Activated B cell treated with CpG ODN at 0.5 μM for 24 hours (primary cell): ENCODE measurements around the gene IMPDH1. TPM values are rescaled to one million over a fixed set of nuclear protein-coding genes. Genes with fewer than 3 reads are reported as not detected.
A peak's percentile ranks its signal among the peaks of the same experiment; 100 is the strongest.

Experiments
- ATAC-seq: fragments of 200-7000 bp; cut with Tn5 transposase; one replicate; pipeline ENCODE4 v1.10.0; 2021; ENCODE audit warnings: low read depth, mild to moderate bottlenecking, moderate library complexity
- CTCF ChIA-PET: fragments of 350-600 bp; sonication (Branson Sonifier 250); formaldehyde crosslinking; loops from one replicate; lab custom pipeline; 2021; ENCODE audit warnings: antibody characterized with exemption; lab: Charles Lee
- POLR2A ChIA-PET: fragments of 350-600 bp; sonication (Branson Sonifier 250); formaldehyde crosslinking; loops from one replicate; lab custom pipeline; 2021; ENCODE audit warnings: antibody characterized with exemption; lab: Charles Lee
- DNase-seq: peaks from one replicate; pipeline ENCODE4 v3.0.0; 2022
- H3K27ac Mint-ChIP-seq: one replicate; pipeline ENCODE4 v1.8.0; 2020; ENCODE audit warnings: mixed read lengths
- H3K27me3 Mint-ChIP-seq: one replicate; pipeline ENCODE4 v1.8.0; 2021; ENCODE audit warnings: mixed read lengths
- H3K36me3 Mint-ChIP-seq: one replicate; pipeline ENCODE4 v1.8.0; 2021; ENCODE audit warnings: low read depth, mixed read lengths
- H3K4me1 Mint-ChIP-seq: one replicate; pipeline ENCODE4 v1.8.0; 2021; ENCODE audit warnings: mixed read lengths
- H3K4me3 Mint-ChIP-seq: one replicate; pipeline ENCODE4 v1.8.0; 2020; ENCODE audit warnings: mild to moderate bottlenecking, mixed read lengths
- H3K9me3 Mint-ChIP-seq: one replicate; pipeline ENCODE4 v1.8.0; 2020; ENCODE audit warnings: mixed read lengths
- CTCF ChIP-seq: fragments of 200-600 bp; IDR thresholded peaks from one replicate; pipeline ENCODE4 v1.8.0; 2022; ENCODE audit warnings: antibody characterized with exemption, mild to moderate bottlenecking
- intact Hi-C: fragments of 100-400 bp; cut with micrococcal nuclease; formaldehyde crosslinking; loops from one replicate; pipeline ENCODE4 v1.15.1; 2024
- total RNA-seq: library from RNA; stranded (reverse); gene quantifications from 2 replicates; pipeline ENCODE4 v1.2.3, GENCODE V29; 2022

IMPDH1 gene
- total RNA-seq, 1 donor from 2014 or later = 45.8 TPM

GRCh38 chr7:128398016-128398840 is 11.6 kb downstream of the IMPDH1 start:
- H3K27ac Mint-ChIP-seq = no peak overlapping the region

GRCh38 chr7:128396357-128396756 is 13.4 kb downstream of the IMPDH1 start:
- POLR2A ChIA-PET = no interaction called here
- DNase-seq (no peak), ATAC-seq (no peak)
- CTCF ChIA-PET = interaction anchor here (1.6 to 5.2 kb wide), 2 partner anchors 30 to 63 kb away, joined by 3 to 52 read pairs; no protein-coding TSS in a partner anchor
- peaks cover 70% of the 10 kb centered on the region for H3K36me3 Mint-ChIP-seq
- intact Hi-C loops = no loop called here
- no peaks in the 10 kb centered on the region for H3K4me1 Mint-ChIP-seq
- H3K4me3 Mint-ChIP-seq = no peak overlapping the region
- no peak overlapping the region for H3K27ac Mint-ChIP-seq
- H3K9me3 Mint-ChIP-seq = no peaks in the 10 kb centered on the region
- no peaks in the 10 kb centered on the region for H3K27me3 Mint-ChIP-seq
- no peak for TF ChIP-seq CTCF

More at GRCh38 chr7:128398016-128398840, 11.6 kb downstream of the IMPDH1 start:
- ATAC-seq (peak; percentile 54), DNase-seq (peak; percentile 42)
- no peak overlapping the region for H3K4me3 Mint-ChIP-seq
- CTCF ChIA-PET = interaction anchor here (0.9 to 5.2 kb wide), 7 partner anchors 9 to 62 kb away, joined by 3 to 52 read pairs (median 5); no protein-coding TSS in a partner anchor
- peak; percentile 78 for TF ChIP-seq CTCF
- H3K9me3 Mint-ChIP-seq = no peaks in the 10 kb centered on the region
- H3K4me1 Mint-ChIP-seq = no peaks in the 10 kb centered on the region
- H3K36me3 Mint-ChIP-seq = peaks cover 71% of the 10 kb centered on the region
- H3K27me3 Mint-ChIP-seq = no peaks in the 10 kb centered on the region
- POLR2A ChIA-PET = interaction anchor here (0.5 kb wide), 1 partner anchor 317 kb away, joined by 3 read pairs; no protein-coding TSS in a partner anchor
- intact Hi-C loops = loop anchor here (1.0 kb wide), 2 partner anchors 27 to 61 kb away; no protein-coding TSS in a partner anchor

- intact Hi-C loops = no loop called here
- no peak for TF ChIP-seq CTCF
- POLR2A ChIA-PET = no interaction called here
- DNase-seq (no peak), ATAC-seq (no peak)
- H3K27me3 Mint-ChIP-seq = no peaks in the 10 kb centered on the region
- H3K4me3 Mint-ChIP-seq = no peak overlapping the region
- peaks cover 63% of the 10 kb centered on the region for H3K36me3 Mint-ChIP-seq
- CTCF ChIA-PET = interaction anchor here (1.6 kb wide), 1 partner anchor 64 kb away, joined by 3 read pairs; no protein-coding TSS in a partner anchor
- H3K4me1 Mint-ChIP-seq = no peaks in the 10 kb centered on the region
- H3K27ac Mint-ChIP-seq = no peak overlapping the region
- H3K9me3 Mint-ChIP-seq = no peaks in the 10 kb centered on the region
Observed at GRCh38 chr7:128395748-128396147, 14.0 kb downstream of the IMPDH1 start.

- no peak for DNase-seq
- Mint-ChIP-seq H3K4me3 (no peak overlapping the region), H3K9me3 (no peaks in the 10 kb centered on the region), H3K4me1 (peaks cover 1% of the 10 kb centered on the region), H3K27ac (no peak overlapping the region), H3K36me3 (peaks cover 56% of the 10 kb centered on the region), H3K27me3 (no peaks in the 10 kb centered on the region)
- ATAC-seq = no peak
- POLR2A ChIA-PET = no interaction called here
- no peak for TF ChIP-seq CTCF
- intact Hi-C loops = no loop called here
- CTCF ChIA-PET = interaction anchor here (1.6 kb wide), 1 partner anchor 64 kb away, joined by 3 read pairs; no protein-coding TSS in a partner anchor
Observed at GRCh38 chr7:128394904-128395496, 14.8 kb downstream of the IMPDH1 start.
